Stimulated activated CD4-positive, alpha-beta T cell treated with anti-CD3 and anti-CD28 coated beads, TNF-alpha, amount 100 ng/mL, for 24 hours (primary cell): Measurements from ENCODE around the gene ADCY2.
"Not testable (repeated sequence)": the region's sequence is repeated elsewhere in the genome, so short reads cannot be mapped to it uniquely, and the experiment has no call there.

Source experiments
- DNase-seq, 3 experiments: peaks; one replicate each; pipeline ENCODE4 v3.0.0-alpha.2; 2020; ENCODE audit warnings: low read depth in 3 of 3

The ADCY2 gene

DNA sequence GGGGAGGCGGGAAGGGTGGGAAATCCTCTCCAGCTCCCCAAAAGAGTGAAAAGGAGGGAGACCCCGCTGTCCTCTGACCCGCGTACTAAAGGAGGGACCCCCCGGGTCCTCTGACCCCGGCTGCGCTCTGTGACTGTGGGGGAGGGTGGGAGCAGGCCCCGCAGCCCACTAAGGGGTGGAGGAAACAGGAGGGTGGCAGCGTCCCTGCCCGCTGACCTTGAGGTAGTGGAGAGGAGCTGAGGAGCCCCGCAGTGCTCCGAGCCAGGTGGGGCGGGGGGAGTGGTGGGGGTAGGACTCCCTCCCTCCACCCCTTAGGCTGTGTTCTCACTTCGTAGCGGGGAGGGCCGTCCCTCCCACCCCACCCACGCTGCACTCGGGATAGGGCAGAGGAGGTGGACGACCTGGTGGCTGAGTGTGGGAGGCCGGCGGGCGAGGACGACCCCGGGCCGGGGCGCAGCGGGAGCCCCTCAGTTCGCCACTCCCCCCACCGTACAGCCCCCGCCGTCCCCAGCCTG is 449 bp upstream of the ADCY2 start:
- DNase-seq = no peak

GRCh38 chr5:7396713-7397454 is 946 bp downstream of the ADCY2 start:
- no peak for DNase-seq

- DNase-seq = no peak
Measured at GRCh38 chr5:7397937-7398336, 2.0 kb downstream of the ADCY2 start.

GRCh38 chr5:7398596-7399280 is 2.8 kb downstream of the ADCY2 start:
- DNase-seq = no peak

DNA sequence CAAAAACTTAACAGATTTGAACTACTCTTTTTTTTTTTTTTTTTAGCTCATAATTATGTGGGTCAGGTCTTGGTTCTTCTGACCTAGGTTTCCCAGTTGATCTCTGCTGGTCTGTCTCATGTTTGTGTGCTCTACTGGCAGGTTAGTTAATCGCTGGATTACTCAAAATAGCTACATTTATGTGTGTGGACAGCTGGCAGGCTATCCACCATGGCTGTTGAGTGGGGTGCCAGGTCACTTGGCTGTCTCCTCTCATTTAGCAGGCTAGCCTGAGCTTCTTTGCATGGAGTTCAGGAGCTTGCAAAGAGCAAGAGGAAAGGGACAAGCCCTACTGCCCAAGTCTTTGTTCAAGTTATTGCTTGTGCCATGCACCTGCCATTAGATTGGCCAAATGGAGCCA is 9.3 kb downstream of the ADCY2 start:
- DNase-seq = no peak

GRCh38 chr5:7410936-7411511 is 15.1 kb downstream of the ADCY2 start:
- DNase-seq = no peak

GRCh38 chr5:7412409-7412808 is 16.5 kb downstream of the ADCY2 start:
- no peak for DNase-seq

GRCh38 chr5:7415123-7415522 is 19.2 kb downstream of the ADCY2 start:
- DNase-seq = no peak

DNA sequence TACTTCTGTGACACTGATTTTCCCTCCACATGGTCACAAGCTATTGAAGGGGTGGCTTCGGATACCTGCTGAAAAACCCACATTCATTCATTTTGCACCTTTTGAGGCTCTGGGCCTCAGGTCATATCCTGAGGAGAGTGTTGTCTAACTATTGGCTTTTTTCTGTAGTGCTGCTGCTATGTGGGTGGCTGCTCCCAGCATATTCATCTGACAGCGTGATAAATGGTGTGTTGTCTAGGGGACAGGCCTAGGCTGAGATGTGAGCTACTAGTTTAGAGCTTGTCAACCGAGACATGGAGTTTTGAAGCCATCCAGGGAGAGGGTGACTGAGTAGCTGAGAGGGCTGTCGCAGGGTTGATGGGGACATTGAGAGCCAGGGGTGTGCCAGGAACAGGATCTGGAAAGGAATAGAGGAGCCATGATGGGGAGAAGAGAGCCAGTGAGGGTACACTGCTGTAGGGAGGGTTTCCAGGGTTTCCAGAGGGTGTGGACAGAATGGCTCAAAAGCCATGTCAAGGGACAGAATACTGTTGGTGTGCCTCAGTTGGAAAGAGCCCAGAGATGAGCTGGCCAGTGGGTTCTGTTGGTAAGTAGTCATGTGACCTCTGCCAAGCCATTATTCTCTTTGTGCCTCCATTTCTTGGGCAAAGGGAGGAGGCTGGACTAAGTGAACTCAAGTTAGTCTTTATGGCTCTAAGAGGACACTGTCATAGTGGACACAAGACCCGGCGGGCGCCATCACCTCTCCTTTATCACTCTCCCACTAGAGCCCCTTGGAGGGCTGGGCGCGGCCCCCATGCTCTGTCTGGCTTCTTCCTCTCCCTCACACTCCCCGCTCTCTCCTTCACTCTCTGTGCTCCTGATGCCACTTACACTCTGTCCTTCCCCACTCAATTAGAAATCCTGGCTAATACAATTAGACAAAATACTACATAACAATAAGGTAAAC is 19.9 kb downstream of the ADCY2 start:
- no peak for DNase-seq

- no peak for DNase-seq
Measured at GRCh38 chr5:7418276-7418675, 22.3 kb downstream of the ADCY2 start.

DNA sequence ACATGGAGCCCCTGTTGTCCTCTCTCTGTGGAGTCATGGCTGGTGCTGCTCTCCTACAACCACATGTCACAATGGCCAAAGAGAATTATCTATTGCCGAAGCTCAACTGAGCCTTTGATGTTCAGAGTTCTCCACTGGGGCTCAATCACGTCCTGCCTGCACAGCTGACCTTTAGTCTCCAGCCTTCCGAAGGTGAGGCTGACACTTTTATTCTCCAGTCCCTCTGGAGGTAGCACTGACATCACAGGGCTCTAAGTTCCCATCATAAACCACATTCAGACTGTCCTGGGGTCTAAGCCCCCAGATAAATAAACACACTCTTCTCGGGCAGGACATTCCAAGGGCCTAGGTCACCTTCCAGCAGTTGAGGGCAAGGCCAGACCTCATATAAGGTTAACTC is 23.4 kb downstream of the ADCY2 start:
- no peak for DNase-seq

- no peak for DNase-seq
Measured at GRCh38 chr5:7419846-7420245, 23.9 kb downstream of the ADCY2 start.

DNA sequence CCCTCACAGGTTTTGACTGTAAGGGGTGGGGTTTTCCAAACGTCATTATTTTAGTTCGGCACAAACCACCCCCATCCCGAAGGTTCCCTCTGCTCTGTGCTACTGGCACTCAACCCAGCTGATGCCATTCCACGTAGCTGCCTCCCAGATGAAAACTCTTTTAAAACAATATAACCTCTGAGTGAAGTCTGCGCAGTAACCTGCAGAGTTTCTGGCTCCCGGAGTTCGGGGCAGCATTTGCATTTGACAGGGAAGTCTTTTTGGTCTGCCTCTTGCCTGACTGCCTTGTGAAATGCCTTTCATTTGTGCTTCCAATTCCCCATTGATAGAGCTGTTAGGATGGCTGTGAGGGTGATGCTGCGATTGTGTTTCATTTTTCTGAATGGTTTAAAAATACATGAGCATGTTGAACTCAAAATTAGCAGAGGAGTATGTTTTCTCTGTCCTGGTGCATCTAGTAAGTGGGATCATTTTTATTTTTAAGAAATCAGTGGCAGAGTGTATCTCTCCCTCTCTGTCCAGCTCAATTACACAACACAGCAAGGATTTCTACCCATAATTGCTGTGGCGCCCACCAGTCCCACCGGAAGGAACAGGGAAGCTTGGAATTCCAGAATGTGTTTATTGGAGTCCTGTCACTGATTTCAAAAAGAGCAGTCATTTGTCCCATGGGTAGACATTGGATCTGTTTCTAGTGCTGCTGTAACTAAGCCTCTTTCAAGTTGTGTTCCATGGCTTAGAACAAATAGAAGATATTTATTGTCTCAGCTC is 24.8 kb downstream of the ADCY2 start:
- no peak for DNase-seq

- DNase-seq = no peak
Measured at GRCh38 chr5:7422316-7423106, 26.6 kb downstream of the ADCY2 start.

DNA sequence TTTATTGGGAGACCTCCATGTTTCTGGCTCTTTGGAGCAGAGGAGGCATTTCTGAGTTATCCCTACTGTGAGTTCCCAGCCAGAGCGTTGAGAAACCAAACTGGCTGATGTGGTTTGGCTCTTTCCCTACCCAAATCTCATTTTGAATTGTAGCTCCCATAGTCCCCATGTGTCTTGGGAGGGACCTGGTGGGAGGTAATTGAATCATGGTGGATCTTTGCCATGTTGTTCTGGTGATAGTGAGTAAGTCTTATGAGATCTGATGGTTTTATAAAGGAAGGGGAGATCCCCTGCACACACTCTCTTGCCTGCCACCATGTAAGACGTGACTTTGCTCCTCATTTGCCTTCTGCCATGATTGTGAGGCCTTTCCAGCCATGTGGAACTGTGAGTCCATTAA is 27.3 kb downstream of the ADCY2 start:
- not testable (repeated sequence) for DNase-seq

DNA sequence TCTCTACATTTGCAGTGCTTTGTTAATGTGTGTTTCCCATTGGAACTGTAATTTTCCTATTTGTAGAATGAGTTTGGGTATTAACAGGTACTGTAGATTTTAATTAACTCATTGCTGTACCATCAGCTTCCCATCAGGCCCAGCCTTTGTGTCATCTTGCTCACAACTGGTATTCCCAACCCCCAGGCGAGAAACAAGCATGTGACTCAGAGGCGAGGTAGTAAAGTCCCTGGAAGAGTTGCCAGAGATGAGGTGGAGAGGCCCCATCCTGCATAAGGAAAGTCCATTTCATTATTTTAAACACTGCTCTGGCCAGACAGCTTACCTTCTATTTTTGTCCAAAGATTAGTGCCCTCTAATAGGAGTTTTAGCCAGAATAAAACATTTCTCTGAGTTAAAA is 29.9 kb downstream of the ADCY2 start:
- DNase-seq = no peak

DNA sequence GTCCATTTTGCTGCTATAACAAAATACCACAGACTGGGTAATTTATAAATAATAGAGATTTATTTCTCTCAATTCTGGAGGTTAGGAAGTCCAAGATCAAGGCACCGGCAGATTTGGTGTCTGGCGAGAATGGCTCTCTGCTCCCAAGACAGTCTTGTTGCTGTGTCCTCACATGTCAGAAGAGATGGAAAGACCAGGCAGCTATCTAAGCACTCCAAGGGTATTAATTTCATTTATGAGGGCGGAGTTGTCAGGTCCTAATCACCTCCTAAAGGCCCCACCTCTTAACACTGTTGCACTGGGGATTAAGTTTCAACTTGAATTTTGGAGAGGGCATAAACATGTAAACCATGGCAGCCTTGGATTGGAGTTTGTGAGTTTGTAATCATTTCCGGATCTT is 30.3 kb downstream of the ADCY2 start:
- no peak for DNase-seq

GRCh38 chr5:7434914-7435313 is 39.0 kb downstream of the ADCY2 start:
- no peak for DNase-seq

DNA sequence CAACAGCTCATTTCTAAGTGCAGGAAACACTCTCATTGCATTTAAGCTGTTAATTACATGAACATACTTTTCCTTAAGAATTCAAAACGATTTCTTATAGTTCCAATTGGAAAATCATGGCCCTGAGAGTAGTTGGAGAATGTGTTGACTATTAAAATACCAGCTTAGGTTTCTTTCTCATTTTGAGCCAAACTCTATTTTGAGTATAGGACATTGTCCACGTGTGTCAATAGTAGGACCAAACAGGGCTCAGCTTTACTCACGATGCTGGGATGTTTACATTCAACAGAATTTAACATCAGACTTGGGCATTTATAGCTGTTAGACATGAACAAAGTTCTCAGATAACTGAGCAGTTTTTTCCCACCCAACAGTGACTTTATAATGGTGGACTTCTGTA is 39.6 kb downstream of the ADCY2 start:
- DNase-seq = no peak

DNA sequence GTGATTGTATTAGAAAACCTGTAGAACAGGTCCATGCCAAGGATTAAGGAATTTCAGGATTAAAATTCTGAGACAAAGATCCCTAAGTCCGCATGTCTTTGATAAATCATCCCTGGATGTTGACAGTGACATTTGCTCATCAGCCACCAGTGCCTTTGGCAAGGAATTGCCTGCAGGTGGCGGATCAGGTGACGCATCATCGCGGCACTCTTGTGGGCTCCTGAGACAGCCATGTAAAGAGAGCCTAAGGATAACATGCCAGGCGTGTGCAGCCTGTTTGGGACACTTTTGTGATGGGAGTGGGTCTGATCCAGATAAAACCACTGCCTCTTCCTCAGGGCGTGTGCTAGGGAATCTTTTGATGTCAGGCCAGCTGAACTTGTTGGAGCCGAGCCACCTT is 40.6 kb downstream of the ADCY2 start:
- no peak for DNase-seq
